CMK (cell line): ENCODE data around the gene TIGD7.
A peak's percentile ranks its signal among the peaks of the same experiment; 100 is the strongest.
"Not testable (repeated sequence)": the region's sequence is repeated elsewhere in the genome, so short reads cannot be mapped to it uniquely, and the experiment has no call there.

Experiments
- DNase-seq: peaks from one replicate; pipeline ENCODE4 v3.0.0-alpha.2; 2010; ENCODE audit warnings: low read depth

TIGD7 gene

GRCh38 chr16:3282730-3283542 is 22.3 kb downstream of the TIGD7 start, which contains the start of gene ZNF263:
TSS of gene ZNF263 (plus strand) at chr16:3283491. CDS start at chr16:3283819, 328 bp downstream.
- peak; percentile 89 for DNase-seq

GRCh38 chr16:3282103-3282729 is 23.0 kb downstream of the TIGD7 start:
- DNase-seq: no peak

- DNase-seq: no peak
Observed at GRCh38 chr16:3281222-3281820, 23.9 kb downstream of the TIGD7 start.

- no peak for DNase-seq
Observed at GRCh38 chr16:3276679-3277078, 28.6 kb downstream of the TIGD7 start.

GRCh38 chr16:3274947-3275346 is 30.3 kb downstream of the TIGD7 start:
- DNase-seq: no peak

GRCh38 chr16:3274490-3274889 is 30.7 kb downstream of the TIGD7 start:
- DNase-seq: no peak

GRCh38 chr16:3271281-3271680 is 33.9 kb downstream of the TIGD7 start:
- not testable (repeated sequence) for DNase-seq

- not testable (repeated sequence) for DNase-seq
Observed at GRCh38 chr16:3270718-3271117, 34.5 kb downstream of the TIGD7 start.

GRCh38 chr16:3268294-3268693 is 36.9 kb downstream of the TIGD7 start:
- no peak for DNase-seq

GRCh38 chr16:3266873-3267537 is 38.2 kb downstream of the TIGD7 start:
- DNase-seq: no peak

- DNase-seq: peak; percentile 90
Observed at GRCh38 chr16:3264137-3265036, 40.8 kb downstream of the TIGD7 start.

GRCh38 chr16:3262517-3262916 is 42.7 kb downstream of the TIGD7 start:
- DNase-seq: no peak

GRCh38 chr16:3259836-3260235 is 45.4 kb downstream of the TIGD7 start:
- no peak for DNase-seq

- no peak for DNase-seq
Observed at GRCh38 chr16:3256866-3257465, 48.3 kb downstream of the TIGD7 start.

GRCh38 chr16:3256146-3256865 is 48.9 kb downstream of the TIGD7 start, which contains the start of gene MEFV:
TSS of gene MEFV (minus strand) at chr16:3256633. CDS start at chr16:3256587, 46 bp downstream.
- no peak for DNase-seq

- no peak for DNase-seq
Observed at GRCh38 chr16:3254309-3254708, 50.9 kb downstream of the TIGD7 start.

- no peak for DNase-seq
Observed at GRCh38 chr16:3252967-3253366, 52.3 kb downstream of the TIGD7 start.

GRCh38 chr16:3249451-3249850 is 55.8 kb downstream of the TIGD7 start:
- no peak for DNase-seq

- DNase-seq: no peak
Observed at GRCh38 chr16:3249020-3249419, 56.2 kb downstream of the TIGD7 start.
